Sigmoid colon (tissue), 4 donors: ENCODE results near the gene SLX4IP.

ENCODE experiments used
- POLR2A ChIP-seq, 2 donors: fragments of 450-650 bp; IDR thresholded peaks; one replicate each; pipeline ENCODE4 v1.6.1; 2016; ENCODE audit warnings: antibody characterized with exemption in 2 of 2, mild to moderate bottlenecking in 2 of 2, moderate library complexity in 2 of 2
- POLR2AphosphoS5 ChIP-seq, 4 donors: sonication (generic); formaldehyde crosslinking; IDR thresholded peaks; one replicate each; pipeline ENCODE4 v1.6.1; 2017; ENCODE audit warnings: antibody characterized with exemption in 4 of 4
- TF ChIP-seq, protein P1 (sequence below), 4 experiments: fragments of 450-650 bp in 3 of 4; fragments of 200-600 bp in 1 of 4; IDR thresholded peaks; one replicate each; pipeline ENCODE4 v1.5.1; 2016 to 2019; ENCODE audit warnings: antibody characterized with exemption in 4 of 4, mild to moderate bottlenecking in 3 of 4, moderate library complexity in 2 of 4

DNA sequence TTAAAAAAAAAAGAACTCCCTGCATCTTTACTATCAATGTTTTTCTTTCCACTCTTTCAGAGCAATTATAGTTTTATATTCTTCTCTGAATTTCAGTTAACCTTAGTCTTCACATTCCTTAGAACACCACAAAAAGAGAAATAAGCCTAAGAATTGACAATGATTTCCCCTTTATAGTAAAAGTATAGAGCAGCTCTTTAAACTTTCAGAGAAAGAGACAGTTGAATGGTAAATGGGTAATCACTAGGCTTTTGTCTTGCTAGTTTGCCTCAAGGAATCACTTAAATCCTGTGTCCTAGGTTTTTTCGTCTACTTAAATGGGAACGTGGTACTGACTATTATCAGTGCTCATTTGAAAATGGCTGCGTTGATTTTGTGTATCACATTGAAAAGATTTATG is 31.8 kb downstream of the SLX4IP start:
- TF ChIP-seq, protein P1, sequence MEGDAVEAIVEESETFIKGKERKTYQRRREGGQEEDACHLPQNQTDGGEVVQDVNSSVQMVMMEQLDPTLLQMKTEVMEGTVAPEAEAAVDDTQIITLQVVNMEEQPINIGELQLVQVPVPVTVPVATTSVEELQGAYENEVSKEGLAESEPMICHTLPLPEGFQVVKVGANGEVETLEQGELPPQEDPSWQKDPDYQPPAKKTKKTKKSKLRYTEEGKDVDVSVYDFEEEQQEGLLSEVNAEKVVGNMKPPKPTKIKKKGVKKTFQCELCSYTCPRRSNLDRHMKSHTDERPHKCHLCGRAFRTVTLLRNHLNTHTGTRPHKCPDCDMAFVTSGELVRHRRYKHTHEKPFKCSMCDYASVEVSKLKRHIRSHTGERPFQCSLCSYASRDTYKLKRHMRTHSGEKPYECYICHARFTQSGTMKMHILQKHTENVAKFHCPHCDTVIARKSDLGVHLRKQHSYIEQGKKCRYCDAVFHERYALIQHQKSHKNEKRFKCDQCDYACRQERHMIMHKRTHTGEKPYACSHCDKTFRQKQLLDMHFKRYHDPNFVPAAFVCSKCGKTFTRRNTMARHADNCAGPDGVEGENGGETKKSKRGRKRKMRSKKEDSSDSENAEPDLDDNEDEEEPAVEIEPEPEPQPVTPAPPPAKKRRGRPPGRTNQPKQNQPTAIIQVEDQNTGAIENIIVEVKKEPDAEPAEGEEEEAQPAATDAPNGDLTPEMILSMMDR (IDR thresholded peaks at IDR 0.05) = no peak
- no peak for TF ChIP-seq POLR2AphosphoS5 (IDR thresholded peaks at IDR 0.05)
- TF ChIP-seq POLR2A (IDR thresholded peaks at IDR 0.05) = no peak
